Smooth muscle cell (in vitro differentiated cells): ENCODE results near the gene TBX3. TPM values are rescaled to one million over a fixed set of nuclear protein-coding genes. Genes with fewer than 3 reads are reported as not detected.
"Not testable (repeated sequence)": the region's sequence is repeated elsewhere in the genome, so short reads cannot be mapped to it uniquely, and the experiment has no call there.

ENCODE experiments used
- DNase-seq: peaks from one replicate; lab custom pipeline; 2025; ENCODE audit not compliant: unreplicated experiment; lab: John Stamatoyannopoulos, UW
- H2AFZ ChIP-seq: fragments of 200-600 bp; sonication (generic); 2 replicates; pipeline ENCODE4 v1.6.0; 2016; ENCODE audit warnings: antibody characterized with exemption, low read depth, mild to moderate bottlenecking
- H3F3A ChIP-seq: fragments of 200-600 bp; sonication (generic); 2 replicates; pipeline ENCODE4 v1.6.0; 2017; ENCODE audit warnings: antibody characterized with exemption, low read depth
- H3K27ac ChIP-seq: fragments of 200-600 bp; sonication (generic); 2 replicates; pipeline ENCODE4 v1.5.1; 2016; ENCODE audit warnings: low read depth, mild to moderate bottlenecking
- H3K27me3 ChIP-seq: fragments of 200-600 bp; sonication (generic); 2 replicates; pipeline ENCODE4 v1.6.1; 2016; ENCODE audit warnings: low read depth, mild to moderate bottlenecking
- H3K36me3 ChIP-seq: fragments of 200-600 bp; sonication (generic); 2 replicates; pipeline ENCODE4 v1.5.1; 2016; ENCODE audit warnings: low read depth
- H3K4me1 ChIP-seq: fragments of 200-600 bp; sonication (generic); 2 replicates; pipeline ENCODE4 v1.5.1; 2016; ENCODE audit warnings: low read depth
- H3K4me2 ChIP-seq: fragments of 200-600 bp; sonication (generic); 2 replicates; pipeline ENCODE4 v1.6.0; 2016; ENCODE audit warnings: mild to moderate bottlenecking
- H3K4me3 ChIP-seq: fragments of 200-600 bp; sonication (generic); 2 replicates; pipeline ENCODE4 v1.5.1; 2016; ENCODE audit warnings: mild to moderate bottlenecking
- H3K79me2 ChIP-seq: fragments of 200-600 bp; sonication (generic); 2 replicates; pipeline ENCODE4 v1.6.0; 2016; ENCODE audit warnings: low read depth, mild to moderate bottlenecking
- H3K9ac ChIP-seq: fragments of 200-600 bp; sonication (generic); 2 replicates; pipeline ENCODE4 v1.6.0; 2016; ENCODE audit warnings: low read depth
- H3K9me3 ChIP-seq: fragments of 200-600 bp; sonication (generic); replicated peaks from 2 replicates; pipeline ENCODE4 v1.5.1; 2016; ENCODE audit warnings: low read depth
- H4K20me1 ChIP-seq: fragments of 200-600 bp; sonication (generic); 2 replicates; pipeline ENCODE4 v1.6.0; 2016; ENCODE audit warnings: low read depth
- CTCF ChIP-seq: fragments of 200-600 bp; sonication (generic); IDR thresholded peaks from 2 replicates; pipeline ENCODE4 v1.5.1; 2017; ENCODE audit warnings: borderline replicate concordance, mild to moderate bottlenecking, antibody characterized with exemption; ENCODE audit not compliant: insufficient read depth, poor library complexity, severe bottlenecking
- WGBS: methylation state at CpG from one replicate; pipeline ENCODE4 v1.1.7; 2016; ENCODE audit warnings: low lambda C conversion rate; 5-methylcytosine and 5-hydroxymethylcytosine counted together
- polyA plus RNA-seq: library from polyadenylated mRNA; unstranded; fragments of >200 nt; fragmentation: Nextera tagmentation; extraction: Ambion mirVana; gene quantifications from 2 replicates; pipeline ENCODE4 v1.2.1, GENCODE V29; 2016
- total RNA-seq: library from RNA; depleted of rRNA; stranded (reverse); fragments of >200 nt; gene quantifications from 2 replicates; pipeline ENCODE4 v1.2.3, GENCODE V29; 2014

Gene TBX3
- total and polyA plus RNA-seq, 2 experiments from 2014 or later = 100 TPM

- H3K4me2 ChIP-seq = no peak overlapping the region
- H3K9me3 ChIP-seq = no peaks in the 10 kb centered on the region
- H3K27ac ChIP-seq = no peak overlapping the region
- no peaks in the 10 kb centered on the region for H3K36me3 ChIP-seq
- no peaks in the 10 kb centered on the region for H3K27me3 ChIP-seq
- no peak overlapping the region for H2AFZ ChIP-seq
- 53% methylated on average over 7 of the region's 7 CpGs for WGBS
- H4K20me1 ChIP-seq = no peaks in the 10 kb centered on the region
- no peaks in the 10 kb centered on the region for H3F3A ChIP-seq
- H3K9ac ChIP-seq = no peak overlapping the region
- H3K79me2 ChIP-seq = no peaks in the 10 kb centered on the region
- H3K4me1 ChIP-seq = no peaks in the 10 kb centered on the region
- H3K4me3 ChIP-seq = no peak overlapping the region
- no peak for DNase-seq
- TF ChIP-seq CTCF = no peak
Measured at GRCh38 chr12:114726092-114726710, 42.2 kb upstream of the TBX3 start.

- WGBS = 98% methylated on average over 5 of the region's 5 CpGs
- not testable (repeated sequence) for H3K4me2 ChIP-seq, H3K9me3 ChIP-seq, H3K4me1 ChIP-seq, H3K79me2 ChIP-seq, H3K27me3 ChIP-seq, DNase-seq, H2AFZ ChIP-seq, H3K27ac ChIP-seq, H3F3A ChIP-seq, H3K9ac ChIP-seq, H4K20me1 ChIP-seq, H3K36me3 ChIP-seq, H3K4me3 ChIP-seq
Measured at GRCh38 chr12:114722176-114722575, 38.2 kb upstream of the TBX3 start.

- H3K36me3 ChIP-seq = no peaks in the 10 kb centered on the region
- TF ChIP-seq CTCF = no peak
- H3K4me1 ChIP-seq = no peaks in the 10 kb centered on the region
- H3K27ac ChIP-seq = no peak overlapping the region
- 78% methylated on average over 7 of the region's 7 CpGs for WGBS
- H3K4me2 ChIP-seq = no peak overlapping the region
- no peaks in the 10 kb centered on the region for H3F3A ChIP-seq
- H3K27me3 ChIP-seq = no peaks in the 10 kb centered on the region
- H3K9ac ChIP-seq = no peak overlapping the region
- H2AFZ ChIP-seq = no peak overlapping the region
- DNase-seq = no peak
- H3K79me2 ChIP-seq = no peaks in the 10 kb centered on the region
- no peaks in the 10 kb centered on the region for H3K9me3 ChIP-seq
- no peak overlapping the region for H3K4me3 ChIP-seq
- H4K20me1 ChIP-seq = no peaks in the 10 kb centered on the region
Measured at GRCh38 chr12:114721266-114721665, 37.3 kb upstream of the TBX3 start.

GRCh38 chr12:114713466-114714215, 29.7 kb upstream of the TBX3 start:
- WGBS = over 99% methylated on average over 9 of the region's 9 CpGs
- no peak overlapping the region for H3K27ac ChIP-seq
- H4K20me1 ChIP-seq = no peaks in the 10 kb centered on the region
- no peaks in the 10 kb centered on the region for H3K36me3 ChIP-seq
- no peak overlapping the region for H3K9ac ChIP-seq
- H3K4me2 ChIP-seq = no peak overlapping the region
- no peaks in the 10 kb centered on the region for H3F3A ChIP-seq
- H3K27me3 ChIP-seq = peaks cover 5% of the 10 kb centered on the region
- no peak overlapping the region for H2AFZ ChIP-seq
- peaks cover 20% of the 10 kb centered on the region for H3K4me1 ChIP-seq
- H3K79me2 ChIP-seq = no peaks in the 10 kb centered on the region
- no peak for DNase-seq
- H3K9me3 ChIP-seq = no peaks in the 10 kb centered on the region
- TF ChIP-seq CTCF = no peak
- no peak overlapping the region for H3K4me3 ChIP-seq
